Activated CD4-positive, alpha-beta T cell treated with anti-CD3 and anti-CD28 coated beads for 4 hours (primary cell): ENCODE measurements around the gene BRPF3.
A peak's percentile ranks its signal among the peaks of the same experiment; 100 is the strongest.

Experiments used
- DNase-seq, 2 donors: peaks; one replicate each; pipeline ENCODE4 v3.0.0-alpha.2; 2020

BRPF3 gene

DNA sequence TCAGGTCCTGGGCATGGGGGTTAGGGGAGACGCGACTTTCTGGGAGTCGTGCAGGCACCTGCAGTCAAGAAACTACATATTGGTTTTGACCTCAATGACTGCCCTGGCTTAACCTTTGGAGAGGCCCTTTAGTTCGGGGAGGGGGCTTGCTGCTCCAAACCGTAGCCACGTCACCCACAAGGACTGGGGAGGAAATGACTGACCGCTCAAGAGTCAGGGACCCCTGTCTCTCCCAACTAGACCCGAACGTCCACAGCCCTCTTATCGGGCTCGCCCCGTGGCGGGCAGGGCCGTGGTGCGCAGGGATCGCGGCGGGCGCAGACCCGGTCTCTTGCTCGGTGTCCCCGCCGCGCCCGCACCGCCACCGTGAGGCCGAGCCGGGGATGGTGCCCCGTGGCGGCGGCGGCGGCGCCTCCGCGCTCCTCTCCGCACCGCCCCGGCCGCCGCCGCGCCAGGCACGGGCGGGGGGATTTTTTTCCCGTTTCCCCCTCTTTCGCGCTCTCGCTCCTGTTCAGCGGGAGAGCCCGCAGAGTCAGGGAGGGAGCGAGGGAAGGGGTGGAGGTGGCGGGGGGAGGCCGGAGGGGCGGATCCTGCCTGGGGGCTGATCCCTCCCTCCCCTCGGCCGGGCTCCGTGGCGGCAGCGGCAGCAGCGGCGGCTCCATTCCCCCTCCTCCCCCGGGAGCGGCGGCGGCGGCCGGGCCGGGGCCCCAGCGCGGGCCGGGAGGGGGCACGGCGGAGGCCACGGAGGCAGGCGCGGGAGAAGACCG lies at the start of gene BRPF3:
Gene BRPF3, plus strand, starts transcription at position 632 of the 767 bp plus-strand sequence. CDS start 3,579 bp downstream, outside the sequence.
- DNase-seq, result peak; percentile 71 to 75

DNA sequence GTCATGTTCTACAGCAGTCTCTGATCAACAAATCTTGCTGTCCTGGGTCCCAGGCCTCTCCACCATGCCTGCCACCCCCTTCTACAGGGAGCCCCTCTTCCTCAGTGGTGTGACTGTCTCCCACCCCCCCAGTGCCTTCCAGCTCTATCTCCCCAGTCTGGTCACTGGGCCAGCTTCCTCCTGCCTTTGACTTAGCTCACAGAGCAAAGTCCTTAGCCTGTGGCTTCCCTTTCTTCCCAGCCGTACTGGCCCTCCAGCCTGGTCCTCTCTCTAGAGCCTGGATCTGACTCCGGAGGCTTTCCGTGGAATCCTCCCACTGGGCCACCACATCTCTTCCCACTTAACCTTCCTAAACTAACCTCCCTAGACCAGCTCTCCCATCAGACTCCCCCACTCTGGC lies 49.2 kb upstream of the BRPF3 start:
- DNase-seq, result no peak

DNA sequence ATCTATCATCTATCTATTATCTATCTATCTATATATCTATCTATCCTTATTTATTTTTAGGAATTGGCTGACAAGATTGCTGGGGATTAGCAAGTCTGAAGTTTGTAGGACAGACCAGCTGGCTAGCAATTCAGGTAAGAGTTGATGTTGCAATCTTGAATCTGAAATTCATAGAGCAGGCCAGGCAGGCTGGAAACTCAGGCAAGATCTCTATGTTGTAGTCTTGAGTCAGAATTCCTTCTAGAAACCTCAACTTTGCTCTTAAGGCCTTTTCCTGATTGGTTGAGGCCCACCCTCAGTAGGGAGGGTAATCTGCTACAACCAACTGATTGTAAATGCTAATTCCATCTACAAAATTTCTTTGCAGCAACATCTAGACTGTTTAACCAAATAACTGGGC lies 47.1 kb upstream of the BRPF3 start:
- DNase-seq, result no peak

DNA sequence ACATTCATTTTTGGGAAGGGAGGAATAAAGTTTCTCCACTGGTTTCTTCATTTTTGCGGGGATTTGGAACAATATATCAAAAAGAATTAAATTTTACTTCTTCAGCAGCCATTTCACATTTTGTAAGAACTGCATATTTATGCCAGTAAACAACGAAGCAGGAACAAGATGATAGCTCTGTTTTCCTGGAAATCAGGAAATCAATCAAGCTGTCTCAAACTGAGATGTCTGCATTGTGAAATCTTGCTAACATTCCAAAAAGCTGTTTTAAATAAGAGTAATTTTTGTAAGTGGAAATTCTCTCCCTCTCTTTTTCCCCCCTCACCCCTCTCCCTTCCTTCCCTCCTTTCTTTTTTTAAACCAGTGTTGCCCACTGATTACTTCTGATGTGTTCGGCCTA lies 46.3 kb upstream of the BRPF3 start:
- DNase-seq, result no peak

DNA sequence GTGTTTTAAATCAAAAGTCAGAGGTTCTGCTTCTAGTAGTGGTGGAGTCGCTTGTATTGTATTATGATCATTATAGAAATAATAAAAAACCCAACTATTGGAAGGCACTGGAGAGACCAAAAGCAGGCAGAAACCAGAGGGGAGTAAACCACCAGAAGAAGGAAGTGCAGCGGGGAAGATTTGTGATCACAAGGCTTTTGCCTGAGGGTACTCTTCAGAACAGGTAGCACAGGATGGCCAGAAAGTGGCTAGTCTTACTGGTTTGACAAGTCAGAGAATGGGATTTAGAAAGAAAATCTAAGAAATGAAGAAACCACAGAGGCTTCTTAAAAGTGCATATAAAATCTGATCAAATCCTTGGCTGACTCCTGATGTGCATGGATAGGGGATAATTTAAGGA lies 42.3 kb upstream of the BRPF3 start:
- DNase-seq, result no peak

DNA sequence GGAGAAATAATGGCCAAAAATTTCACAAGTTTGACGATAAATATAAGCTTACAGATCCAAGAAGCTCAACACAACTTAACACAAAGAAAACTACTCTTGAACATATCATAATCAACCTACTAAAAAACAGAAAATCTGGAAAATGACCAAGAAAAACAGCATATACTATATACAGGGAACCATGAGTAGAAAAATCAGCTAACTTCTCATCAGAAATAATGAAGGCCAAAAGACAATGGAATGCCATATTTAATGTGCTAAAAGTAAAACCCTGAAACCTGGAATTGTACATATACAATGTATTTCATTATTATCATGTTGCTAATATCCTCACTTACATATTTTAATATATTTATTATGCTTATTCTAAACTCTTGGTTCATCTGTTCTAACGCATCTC lies 40.9 kb upstream of the BRPF3 start:
- DNase-seq, result no peak

GRCh38 chr6:36160147-36160760 lies 36.3 kb upstream of the BRPF3 start:
- no peak for DNase-seq

- no peak for DNase-seq
Measured at GRCh38 chr6:36169023-36170007, 27.2 kb upstream of the BRPF3 start.

GRCh38 chr6:36170704-36171103 lies 25.8 kb upstream of the BRPF3 start:
- no peak for DNase-seq

DNA sequence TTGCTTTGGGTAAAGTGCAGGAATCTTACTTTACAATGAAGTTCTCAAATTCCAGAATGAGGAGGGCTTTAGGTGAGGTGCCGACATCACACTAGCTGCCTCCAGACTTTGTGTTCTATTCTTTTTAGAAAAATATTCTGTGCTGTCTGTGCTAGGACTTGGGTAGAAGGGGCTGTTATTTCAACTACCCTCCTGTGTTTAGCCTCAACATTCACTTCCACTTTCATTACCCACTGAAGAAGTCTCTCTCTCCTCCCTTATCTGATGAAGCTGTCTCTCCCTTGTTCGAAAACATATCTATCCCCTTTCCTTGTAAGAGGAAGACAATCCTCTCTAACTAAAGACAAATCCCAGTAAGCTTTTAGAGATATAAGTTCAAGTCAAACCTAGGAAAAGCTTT lies 25.0 kb upstream of the BRPF3 start:
- no peak for DNase-seq

DNA sequence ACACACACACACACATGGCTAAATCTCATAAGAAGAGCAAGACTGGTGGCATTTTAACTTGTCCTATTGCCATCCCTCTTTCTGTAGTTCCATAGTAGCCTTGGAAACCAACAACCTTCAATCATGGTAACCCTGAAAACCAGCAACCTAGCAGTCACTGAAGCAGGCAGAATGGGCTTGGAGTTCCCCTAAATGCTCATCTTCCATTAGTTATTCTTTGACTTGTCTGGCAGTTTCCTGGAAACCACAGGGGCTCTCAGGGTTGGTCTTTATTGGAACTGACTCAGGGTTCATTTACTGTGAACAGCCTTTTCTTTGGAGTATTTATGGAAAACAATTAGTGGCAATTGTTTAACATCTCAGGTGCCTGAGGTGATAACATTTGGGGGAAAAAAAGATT lies 19.4 kb upstream of the BRPF3 start:
- DNase-seq, result no peak

DNA sequence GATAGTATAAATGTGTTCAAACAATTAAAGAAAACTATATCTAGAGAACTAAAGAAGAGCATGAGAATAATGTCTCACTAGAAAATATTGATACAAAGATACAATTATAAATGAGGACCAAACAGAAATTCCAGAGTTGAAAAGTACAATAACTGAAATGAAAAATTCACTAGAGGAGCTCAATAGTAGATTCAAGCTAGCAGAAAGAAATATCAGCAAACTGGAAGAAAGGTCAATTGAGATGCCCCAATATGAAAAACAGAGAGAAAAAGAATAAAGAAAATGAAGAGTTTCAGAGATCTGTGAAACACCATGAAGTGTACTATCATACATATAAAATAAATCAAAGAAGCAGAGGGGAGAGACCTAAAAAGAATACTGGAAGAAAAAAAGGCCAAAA lies 18.0 kb upstream of the BRPF3 start:
- DNase-seq, result no peak

DNA sequence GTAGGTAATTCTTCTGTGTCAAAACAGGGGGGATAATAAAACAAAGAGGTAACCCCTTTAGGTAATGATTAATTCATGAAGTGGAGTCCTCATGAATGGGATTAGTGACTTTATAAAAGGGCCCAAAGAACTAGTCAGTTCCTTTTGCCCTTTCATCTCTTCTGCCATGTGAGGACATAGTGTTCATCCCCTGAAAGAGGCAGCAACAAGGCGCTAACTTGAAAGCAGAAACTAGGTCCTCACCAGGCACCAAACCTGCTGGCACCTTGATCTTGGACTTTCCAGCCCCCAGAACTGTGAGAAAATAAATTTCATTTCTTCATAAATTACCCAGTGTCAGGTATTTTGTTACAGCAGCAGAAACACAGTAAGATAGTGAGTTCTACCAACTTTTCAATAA lies 16.4 kb upstream of the BRPF3 start:
- no peak for DNase-seq

DNA sequence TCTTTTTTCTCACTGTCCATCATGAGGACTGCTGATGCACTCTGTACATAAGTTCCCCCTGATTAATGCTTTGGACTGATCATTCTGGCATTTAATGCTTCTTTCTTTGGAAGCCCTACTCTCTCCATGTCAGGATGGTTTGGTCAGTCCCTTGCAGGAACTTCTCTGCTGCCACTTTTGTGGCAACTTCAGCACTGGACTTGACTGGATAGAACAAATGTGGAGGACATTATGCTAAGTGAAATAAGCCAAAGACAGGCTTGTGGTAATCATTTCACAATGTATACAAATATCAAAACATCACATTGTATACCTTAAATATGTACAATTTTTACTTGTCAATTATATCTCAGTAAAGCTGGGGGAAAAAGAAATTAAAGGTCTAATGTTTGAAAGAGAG lies 12.2 kb upstream of the BRPF3 start:
- DNase-seq, result no peak

DNA sequence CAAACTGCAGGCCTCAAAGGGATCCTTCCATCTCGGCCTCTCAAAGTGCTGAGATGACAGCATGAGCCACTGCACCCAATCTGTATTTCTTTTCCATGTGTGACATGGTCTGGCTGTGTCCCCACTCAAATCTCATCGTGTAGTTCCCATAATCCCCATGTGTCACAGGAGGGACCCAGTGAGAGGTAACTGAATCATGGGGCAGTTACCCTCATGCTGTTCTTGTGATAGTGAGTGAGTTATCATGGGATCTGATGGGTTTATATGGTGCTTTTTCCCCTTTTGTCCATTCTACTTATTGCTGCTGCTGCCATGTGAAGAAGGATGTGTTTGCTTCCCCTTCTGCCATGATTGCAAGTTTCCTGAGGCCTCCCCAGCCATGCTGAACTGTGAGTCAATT lies 10.3 kb upstream of the BRPF3 start:
- DNase-seq, result no peak

DNA sequence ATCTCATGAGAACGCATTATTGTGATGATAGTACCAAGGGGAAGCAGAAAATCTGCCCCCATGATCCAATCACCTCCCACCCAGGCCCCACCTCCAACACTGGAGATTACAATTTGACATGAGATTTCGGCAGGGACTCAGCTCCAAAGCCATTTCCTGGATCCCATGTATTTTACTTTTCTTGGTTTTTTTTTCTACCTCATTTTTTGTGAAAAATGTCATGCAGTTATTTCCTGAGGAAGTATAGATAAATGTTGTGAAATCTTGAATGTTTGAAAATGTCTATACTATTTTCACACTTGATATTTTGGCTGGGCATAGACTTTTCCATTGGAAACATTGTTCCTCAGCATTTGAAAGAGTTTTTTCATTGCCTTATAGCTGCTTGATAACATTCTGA lies 9.1 kb upstream of the BRPF3 start:
- no peak for DNase-seq

DNA sequence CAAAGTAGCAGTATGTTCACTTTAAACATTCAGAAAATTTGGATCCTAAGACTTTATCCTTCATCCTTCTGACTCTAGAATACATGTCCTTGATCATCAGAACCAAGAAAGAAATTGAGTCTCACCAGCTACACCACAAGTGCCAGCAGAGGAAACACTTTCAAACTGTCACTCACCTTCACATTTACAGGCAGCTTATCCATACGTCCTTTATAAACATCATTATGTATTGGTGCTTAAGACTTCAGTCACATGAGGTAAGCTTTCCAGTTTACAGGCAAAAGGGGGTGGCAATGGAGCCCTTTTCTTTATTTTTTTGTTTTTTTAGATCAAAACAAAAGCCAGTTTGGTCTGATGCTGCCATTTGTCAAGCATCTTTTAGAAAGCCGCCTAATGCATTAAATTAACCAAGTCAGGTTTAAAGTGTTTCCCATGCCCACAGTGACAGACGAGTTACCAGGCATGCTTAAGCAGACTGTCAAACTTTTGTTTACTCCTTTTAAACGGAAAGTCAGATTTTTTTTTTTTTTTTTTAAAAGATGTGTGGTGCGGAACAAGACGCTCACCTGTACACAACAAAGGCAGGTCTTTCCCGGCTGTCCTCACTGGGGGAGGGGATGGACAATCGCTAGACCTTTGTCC lies 952 bp upstream of the BRPF3 start:
- peak in 1 of 2 donors; percentile 33 for DNase-seq

DNA sequence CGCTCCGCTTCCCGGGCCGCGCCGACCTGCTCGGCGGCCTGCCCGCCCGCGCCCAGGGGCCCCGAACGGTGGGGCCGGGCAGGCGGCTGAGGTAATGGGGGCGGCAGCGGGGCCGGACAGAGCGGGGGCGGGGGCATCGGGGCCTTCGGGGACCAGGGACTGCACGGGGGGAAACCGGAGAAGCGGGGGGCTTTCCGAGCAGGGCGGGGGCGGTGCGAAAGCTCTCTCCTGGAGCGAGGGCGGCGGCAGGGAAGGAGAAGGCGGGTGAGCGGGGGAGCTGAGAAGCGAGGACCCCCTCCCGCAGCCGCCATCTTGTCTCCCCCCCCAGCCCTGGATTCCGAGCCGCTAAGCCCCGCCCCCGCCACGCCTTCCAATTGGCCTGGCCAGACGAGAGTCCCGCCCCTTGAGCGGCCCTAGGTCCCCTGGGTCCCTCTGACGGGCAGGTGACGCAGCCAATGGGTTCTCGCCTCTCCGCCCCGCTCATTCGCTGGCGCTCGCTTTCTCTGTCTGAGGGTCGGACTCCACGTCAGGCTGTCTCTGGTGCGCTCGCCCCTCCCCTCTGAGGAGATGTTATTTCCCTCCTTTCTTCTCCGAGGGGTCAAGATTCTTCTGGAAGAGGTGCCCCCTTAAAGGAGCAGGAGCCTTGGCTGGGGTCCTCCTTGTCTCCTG lies 470 bp downstream of the BRPF3 start:
- DNase-seq, result peak; percentile 100

DNA sequence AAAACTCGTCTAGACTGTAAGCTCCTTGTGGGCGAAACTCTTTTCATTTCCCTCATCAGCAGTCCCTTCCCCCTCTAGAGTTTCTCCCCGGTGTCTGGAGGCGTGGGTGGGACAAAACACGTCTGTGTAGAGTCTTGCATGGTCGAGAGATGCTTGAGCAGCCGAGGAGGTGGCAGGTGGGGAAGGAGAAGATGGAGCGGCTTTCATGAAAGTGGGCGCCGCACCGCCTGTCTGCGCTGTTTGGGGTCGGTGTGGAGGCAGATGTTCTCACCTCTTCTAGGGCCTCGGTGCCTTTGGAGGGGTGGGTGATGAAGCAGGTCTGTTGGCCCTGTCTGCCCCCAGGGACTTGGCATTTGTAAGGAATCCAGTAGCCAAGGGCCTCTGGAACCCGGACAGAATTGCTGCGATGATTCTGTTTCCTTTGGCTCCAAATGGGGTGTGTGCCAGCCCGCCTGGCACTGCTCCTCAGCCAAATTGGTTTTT lies 1.2 kb downstream of the BRPF3 start:
- peak in 1 of 2 donors; percentile 5 for DNase-seq

GRCh38 chr6:36198986-36199385 lies 2.4 kb downstream of the BRPF3 start:
- DNase-seq, result no peak

DNA sequence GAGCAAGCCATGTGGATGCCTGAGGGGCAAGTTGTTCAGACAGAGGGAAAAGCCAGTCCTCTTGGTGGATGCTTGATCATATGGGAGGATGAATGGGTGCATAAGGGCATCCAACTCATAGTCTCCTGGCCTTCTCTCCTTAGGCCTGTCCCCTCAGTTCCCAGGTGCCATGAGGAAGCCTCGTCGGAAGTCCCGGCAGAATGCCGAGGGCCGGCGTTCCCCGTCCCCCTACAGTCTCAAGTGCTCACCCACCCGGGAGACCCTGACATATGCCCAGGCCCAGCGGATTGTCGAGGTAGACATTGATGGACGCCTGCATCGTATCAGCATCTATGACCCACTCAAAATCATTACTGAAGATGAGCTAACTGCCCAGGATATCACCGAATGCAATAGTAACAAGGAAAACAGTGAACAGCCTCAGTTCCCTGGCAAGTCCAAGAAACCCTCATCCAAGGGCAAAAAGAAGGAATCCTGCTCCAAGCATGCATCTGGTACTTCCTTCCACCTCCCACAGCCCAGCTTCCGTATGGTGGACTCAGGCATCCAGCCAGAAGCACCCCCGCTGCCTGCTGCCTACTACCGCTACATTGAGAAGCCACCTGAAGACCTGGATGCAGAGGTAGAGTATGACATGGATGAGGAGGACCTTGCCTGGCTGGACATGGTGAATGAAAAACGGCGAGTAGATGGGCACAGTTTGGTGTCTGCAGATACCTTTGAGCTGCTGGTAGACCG lies 3.8 kb downstream of the BRPF3 start:
- DNase-seq, result no peak
